Jurkat, Clone E6-1 (cell line): ENCODE results near the gene TTI1.

Experiments
- DNase-seq: peaks from one replicate; pipeline ENCODE4 v3.0.0-alpha.2; 2011; ENCODE audit warnings: low read depth, low spot score
- H3K4me3 ChIP-seq: 2 replicates; pipeline ENCODE4 v1.5.1; 2011; ENCODE audit warnings: mild to moderate bottlenecking, low read length, control low read depth, moderate library complexity

Gene TTI1

DNA sequence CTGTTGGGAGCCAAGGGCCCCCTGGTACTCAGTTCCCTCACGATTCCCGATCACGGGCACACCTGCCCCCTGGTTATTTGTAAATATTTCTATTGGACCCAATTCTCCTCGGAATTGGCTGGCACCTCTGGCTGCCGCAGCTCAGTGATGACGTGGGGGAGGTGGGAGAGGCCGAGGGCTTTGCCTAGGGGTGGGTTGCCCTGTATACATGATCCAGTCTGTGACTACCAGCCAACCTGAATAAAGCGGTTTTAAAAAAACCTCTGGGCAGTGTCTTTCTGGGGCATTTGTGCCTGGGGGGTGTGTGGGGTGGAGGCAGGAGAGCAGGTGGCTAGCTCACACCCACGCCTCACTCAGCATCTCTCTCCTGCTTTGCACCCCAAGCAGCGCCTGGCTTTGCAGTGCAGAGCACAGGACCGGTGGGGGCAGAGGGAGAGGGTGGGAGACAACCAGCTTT is 88.1 kb downstream of the TTI1 start:
- no peak overlapping the region for H3K4me3 ChIP-seq
- no peak for DNase-seq

- no peak for DNase-seq
- H3K4me3 ChIP-seq = no peak overlapping the region
Measured at GRCh38 chr20:37944456-37944981, 88.7 kb downstream of the TTI1 start.

GRCh38 chr20:37943501-37944455 is 89.5 kb downstream of the TTI1 start:
- no peak overlapping the region for H3K4me3 ChIP-seq
- DNase-seq = no peak

GRCh38 chr20:37943033-37943432 is 90.2 kb downstream of the TTI1 start:
- no peak overlapping the region for H3K4me3 ChIP-seq
- DNase-seq = no peak

GRCh38 chr20:37941992-37942391 is 91.3 kb downstream of the TTI1 start:
- no peak overlapping the region for H3K4me3 ChIP-seq
- no peak for DNase-seq

- DNase-seq = no peak
- no peak overlapping the region for H3K4me3 ChIP-seq
Measured at GRCh38 chr20:37941332-37941731, 91.9 kb downstream of the TTI1 start.

GRCh38 chr20:37940858-37941257 is 92.4 kb downstream of the TTI1 start:
- no peak overlapping the region for H3K4me3 ChIP-seq
- DNase-seq = no peak

DNA sequence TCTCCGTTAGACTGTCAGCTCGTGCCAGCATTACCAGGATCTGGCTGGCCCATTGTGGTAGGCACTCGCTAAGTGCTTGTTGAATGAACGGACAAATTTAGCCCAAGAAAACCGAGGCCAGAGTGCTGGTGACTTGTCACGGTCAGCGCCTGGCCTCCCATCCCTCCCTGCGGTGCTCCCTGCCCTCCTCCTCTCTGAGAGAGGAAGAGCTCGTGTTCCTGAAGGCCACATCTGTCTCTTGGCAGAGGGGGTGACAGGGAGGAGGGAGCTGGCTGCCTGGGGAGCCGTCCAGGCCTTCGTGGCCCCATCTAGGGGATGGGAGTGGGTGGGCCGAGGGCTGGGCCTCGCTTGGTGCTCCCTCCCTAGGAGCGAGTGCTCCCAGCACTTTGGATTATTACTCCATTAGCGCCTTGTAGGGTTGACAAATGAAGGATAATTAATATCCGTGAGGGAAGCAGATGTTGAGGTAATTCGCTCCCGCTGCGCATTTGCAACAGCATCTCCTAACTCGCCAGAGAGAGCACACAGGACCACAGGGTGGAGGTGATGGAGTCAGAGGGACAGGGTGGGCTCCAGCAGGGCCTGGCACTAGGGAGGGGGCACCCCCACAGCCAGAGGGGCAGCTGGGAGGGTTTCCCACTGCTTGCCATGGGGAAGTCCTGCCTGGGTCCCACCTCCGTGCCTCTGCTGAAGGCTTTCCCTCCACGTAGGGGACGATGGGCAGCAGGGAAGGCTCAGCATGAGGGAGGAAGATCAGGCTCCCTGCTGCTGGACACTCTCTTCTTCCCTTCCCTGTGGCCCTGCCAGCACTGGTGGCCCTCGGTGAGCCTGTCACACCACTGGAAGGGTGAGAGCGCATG is 93.3 kb downstream of the TTI1 start:
- no peak for DNase-seq
- no peak overlapping the region for H3K4me3 ChIP-seq

GRCh38 chr20:37938954-37939353 is 94.3 kb downstream of the TTI1 start:
- no peak for DNase-seq
- H3K4me3 ChIP-seq = no peak overlapping the region

- no peak for DNase-seq
- no peak overlapping the region for H3K4me3 ChIP-seq
Measured at GRCh38 chr20:37938181-37938750, 95.0 kb downstream of the TTI1 start.

GRCh38 chr20:37937686-37938085 is 95.6 kb downstream of the TTI1 start:
- DNase-seq = no peak
- no peak overlapping the region for H3K4me3 ChIP-seq

- DNase-seq = no peak
- H3K4me3 ChIP-seq = no peak overlapping the region
Measured at GRCh38 chr20:37936451-37936850, 96.8 kb downstream of the TTI1 start.

DNA sequence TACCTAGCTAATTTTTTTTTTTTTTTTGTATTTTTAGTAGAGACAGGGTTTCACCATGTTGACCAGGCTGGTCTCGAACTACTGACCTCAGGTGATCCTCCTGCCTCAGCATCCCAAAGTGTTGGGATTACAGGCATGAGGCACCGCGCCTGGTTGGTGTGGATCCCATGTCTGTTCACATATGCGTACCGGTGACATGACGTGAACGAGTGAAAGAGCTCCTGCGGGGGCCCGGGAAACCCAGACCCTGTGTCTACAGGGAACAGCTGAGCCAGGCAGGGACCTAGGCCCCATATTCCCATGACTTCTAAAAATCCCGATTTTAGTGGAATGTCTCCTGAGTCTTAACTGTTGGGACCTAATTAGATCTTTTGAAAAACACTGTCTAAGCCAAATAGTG is 97.2 kb downstream of the TTI1 start:
- no peak for DNase-seq
- no peak overlapping the region for H3K4me3 ChIP-seq

- H3K4me3 ChIP-seq = no peak overlapping the region
- no peak for DNase-seq
Measured at GRCh38 chr20:37935435-37935834, 97.8 kb downstream of the TTI1 start.

DNA sequence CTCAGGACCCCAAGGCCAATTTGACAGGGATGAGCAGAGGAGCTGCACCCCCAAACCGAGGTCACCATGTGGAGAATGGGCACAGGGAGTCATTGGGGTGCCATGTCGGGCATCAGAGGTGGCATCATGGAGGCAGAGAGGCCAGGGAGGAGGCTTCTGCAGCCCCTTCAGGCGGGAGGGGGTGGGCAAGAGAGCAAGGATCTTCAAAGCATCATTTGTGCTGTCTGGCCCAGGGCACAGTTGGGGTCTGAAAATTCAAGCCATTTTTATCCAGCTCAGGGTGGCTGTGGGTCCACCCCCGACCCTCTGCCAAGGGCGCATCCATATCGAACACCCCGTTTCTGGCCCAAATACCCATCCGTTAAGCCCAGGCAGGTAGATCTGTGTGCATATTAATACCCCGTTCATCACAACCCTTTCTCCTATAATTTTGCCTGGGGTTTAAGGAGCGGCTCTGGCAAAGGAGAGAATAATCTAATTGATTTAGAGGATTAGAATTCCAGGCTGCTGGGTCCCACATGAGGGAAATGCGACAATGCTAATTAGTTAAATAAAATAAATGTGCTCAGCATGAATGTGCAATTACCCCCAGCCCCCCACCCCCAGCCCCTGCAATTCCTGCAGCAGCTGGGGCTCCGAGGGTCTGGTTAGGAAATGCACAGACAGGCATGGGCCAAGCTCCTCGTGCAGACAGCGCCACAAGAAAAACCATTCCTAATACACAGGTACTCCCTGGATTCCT is 98.5 kb downstream of the TTI1 start:
- H3K4me3 ChIP-seq = no peak overlapping the region
- no peak for DNase-seq

GRCh38 chr20:37933786-37934633 is 99.2 kb downstream of the TTI1 start:
- H3K4me3 ChIP-seq = no peak overlapping the region
- DNase-seq = no peak
